Measurements from ENCODE around the gene SYT12.
"Not testable (repeated sequence)": the region's sequence is repeated elsewhere in the genome, so short reads cannot be mapped to it uniquely, and the experiment has no call there.

Gene SYT12

DNA sequence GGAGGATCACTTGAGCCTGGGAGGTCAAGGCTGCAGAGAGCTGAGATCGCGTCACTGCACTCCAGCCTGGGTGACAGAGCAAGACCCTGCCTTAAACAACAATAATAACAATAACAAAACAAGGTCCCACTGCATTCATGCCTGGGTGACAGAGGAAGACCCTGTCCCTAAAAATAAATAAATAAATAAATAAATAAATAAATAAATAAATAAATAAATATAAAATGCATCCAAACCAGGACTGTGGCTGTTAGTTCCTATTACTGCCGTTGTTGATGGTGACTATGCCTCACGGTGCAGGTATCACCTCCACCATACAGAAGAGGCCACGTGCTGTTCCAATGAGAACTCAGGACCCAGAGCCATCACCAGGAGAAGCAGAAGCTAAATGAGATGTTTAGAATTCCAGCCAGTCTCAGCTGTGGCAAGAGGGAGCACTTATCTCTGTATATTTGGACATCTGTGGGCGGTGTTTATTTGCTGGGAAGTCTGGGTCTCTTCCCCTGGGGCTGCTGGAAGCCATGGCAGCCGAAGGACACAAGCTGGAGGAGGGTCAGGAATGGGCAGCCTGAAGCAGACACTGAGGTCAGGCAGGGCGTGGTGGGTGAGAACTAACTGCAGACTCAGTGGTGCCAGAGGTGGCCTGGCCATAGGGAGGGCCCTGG lies 26.2 kb upstream of the SYT12 start:
- DNase-seq (ENCODE audit: low read depth) = no peak

DNA sequence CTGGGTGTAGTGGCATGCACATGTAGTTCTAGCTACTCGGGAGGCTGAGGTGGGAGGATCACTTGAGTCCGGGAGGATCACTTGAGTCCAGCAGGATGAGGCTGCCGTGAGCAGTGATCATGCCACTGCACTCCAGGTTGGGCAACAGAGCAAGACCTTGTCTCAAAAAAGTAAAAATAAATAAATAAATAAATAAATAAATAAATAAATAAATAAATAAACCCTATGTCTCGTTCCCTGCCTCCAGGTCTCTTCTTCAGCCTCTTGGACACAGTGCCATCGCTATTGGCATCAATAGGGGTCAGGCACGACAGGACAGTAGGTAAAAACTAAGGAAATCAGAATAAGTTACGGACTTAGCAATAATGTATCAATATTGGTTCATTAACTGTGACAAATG lies 23.4 kb upstream of the SYT12 start:
- no peak for DNase-seq (ENCODE audit: low read depth)

- no peak for DNase-seq (ENCODE audit: low read depth)
Observed at GRCh38 chr11:67001332-67001731, 21.6 kb upstream of the SYT12 start.

GRCh38 chr11:67002297-67002913 lies 20.5 kb upstream of the SYT12 start:
- DNase-seq (ENCODE audit: low read depth) = no peak

- no peak for DNase-seq (ENCODE audit: low read depth)
Observed at GRCh38 chr11:67002921-67003411, 20.0 kb upstream of the SYT12 start.

- not testable (repeated sequence) for DNase-seq (ENCODE audit: low read depth)
Observed at GRCh38 chr11:67005200-67005599, 17.7 kb upstream of the SYT12 start.

DNA sequence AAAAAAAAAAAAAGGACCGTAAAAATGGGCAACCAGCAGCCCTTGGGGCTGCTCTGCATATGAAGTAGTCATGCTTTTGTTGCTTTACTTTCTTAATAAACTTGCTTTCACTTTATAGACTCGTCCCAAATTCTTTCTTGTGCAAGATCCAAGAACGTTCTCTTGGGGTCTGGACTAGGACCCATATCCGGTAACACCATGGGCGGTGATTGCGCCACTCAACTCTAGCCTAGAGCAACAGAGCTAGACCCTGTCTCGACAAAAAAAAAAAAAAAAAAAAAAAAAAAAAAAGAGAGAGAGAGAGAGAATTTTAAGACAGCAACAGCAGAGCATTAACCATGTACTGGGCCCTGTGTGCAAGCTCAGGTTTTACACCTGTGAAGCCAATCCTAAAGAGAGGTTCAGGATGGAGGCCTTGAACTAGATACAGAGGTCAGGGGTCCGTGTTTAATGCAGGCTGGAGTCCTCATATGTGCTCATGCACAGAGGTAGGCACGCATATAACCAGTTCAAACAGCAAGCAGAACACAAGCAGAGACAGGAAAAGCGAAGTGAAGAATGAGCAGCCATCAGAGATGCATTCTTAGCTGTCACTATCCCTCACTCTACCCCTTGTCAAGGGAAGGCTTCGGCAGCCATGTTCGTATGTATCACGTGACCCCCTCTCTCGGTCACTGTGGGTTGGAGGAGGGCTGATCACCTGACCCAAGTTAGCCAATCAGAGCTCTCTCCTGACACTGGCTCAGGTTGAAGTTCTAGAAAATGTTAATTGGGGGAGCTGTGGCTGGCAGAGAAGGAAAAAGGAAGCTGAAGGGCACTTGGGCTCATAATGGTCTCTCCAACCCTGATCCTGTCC lies 16.7 kb upstream of the SYT12 start:
- DNase-seq (ENCODE audit: low read depth) = no peak

DNA sequence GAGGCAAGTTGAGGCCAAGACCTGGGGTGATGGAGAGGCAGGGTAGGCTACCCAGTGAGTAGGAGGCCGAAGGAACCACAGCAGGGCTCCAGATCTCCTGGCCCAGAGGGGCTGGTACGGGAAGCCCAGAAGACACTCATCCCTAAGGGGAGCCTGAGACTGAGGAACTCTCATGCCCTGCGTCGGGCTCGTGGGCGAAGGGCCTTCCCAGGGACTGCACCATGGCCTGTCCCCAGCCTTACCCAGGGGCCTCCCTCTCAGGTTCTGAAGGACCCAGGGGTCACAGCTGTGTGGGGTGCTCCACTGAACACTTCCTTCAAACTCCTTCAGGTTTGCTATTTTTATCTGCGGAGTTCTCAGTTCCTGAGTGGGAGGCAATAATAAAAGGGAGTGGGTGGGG lies 15.8 kb upstream of the SYT12 start:
- DNase-seq (ENCODE audit: low read depth) = no peak

- DNase-seq (ENCODE audit: low read depth) = no peak
Observed at GRCh38 chr11:67010296-67010905, 12.5 kb upstream of the SYT12 start.

DNA sequence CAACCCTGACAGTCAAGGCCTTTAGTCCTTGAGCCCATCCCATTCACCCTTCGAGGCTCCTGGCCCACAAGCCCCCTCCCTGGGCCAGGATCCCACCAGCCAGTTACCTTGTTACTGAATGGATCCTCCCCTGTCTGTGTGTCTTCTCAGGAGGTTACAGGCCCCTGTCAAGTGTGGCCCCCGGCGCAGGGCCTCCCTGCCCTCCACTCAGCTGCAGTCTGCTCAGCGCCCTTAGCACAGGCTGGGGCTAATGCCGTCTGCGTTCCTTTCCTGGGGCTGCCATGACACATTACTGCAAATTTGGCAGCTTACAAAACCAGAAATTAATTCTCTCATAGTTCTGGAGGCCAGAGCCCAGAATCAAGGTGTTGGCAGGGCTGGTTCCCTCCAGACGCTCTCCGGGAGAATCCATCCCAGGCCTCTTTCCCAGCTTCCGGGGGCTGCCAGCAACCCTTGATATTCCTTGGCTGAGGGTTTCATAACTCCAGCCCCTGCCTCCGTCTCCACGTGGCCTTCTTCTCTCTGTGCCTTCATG lies 9.4 kb upstream of the SYT12 start:
- DNase-seq (ENCODE audit: low read depth) = no peak

- DNase-seq (ENCODE audit: low read depth) = no peak
Observed at GRCh38 chr11:67014343-67014742, 8.6 kb upstream of the SYT12 start.

- no peak for DNase-seq (ENCODE audit: low read depth)
Observed at GRCh38 chr11:67015048-67015447, 7.9 kb upstream of the SYT12 start.

DNA sequence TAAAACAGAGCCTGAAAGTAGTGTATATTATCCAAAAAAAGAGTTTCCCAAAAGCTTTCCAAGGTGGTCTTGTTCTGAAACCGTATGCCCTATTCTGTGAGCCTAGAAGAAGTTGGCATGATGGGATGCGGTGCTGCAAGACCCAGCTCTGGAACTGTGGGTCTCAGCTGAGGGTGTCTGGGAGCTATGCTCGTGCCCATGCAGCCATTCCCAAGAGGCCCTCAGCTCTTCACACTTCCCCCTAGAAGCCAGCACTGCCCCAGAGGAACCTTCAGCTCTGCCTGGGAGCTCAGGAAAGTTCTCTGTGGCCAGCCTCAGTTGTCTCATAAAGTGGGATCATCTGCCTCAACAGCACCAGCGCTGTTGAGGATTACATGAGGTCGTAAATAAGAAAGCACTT lies 6.4 kb upstream of the SYT12 start:
- no peak for DNase-seq (ENCODE audit: low read depth)

DNA sequence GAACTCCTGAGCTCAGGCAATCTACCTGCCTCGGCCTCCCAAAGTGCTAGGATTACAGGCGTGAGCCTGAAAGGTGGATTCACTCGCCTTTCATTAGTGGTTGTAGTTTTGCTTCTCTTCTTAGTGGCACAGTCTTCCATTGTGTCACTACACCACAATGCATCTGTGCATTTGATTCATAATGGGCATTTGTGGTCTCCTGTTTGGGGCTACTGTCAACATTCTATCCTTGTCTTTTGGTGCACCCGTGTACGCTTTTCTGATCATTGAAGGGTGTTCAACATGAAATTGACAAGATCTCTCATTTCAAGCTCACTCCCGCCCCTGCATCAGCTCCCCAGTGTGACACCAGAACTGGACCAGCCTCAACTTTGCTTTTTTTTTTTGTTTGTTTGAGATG lies 2.0 kb upstream of the SYT12 start:
- no peak for DNase-seq (ENCODE audit: low read depth)

- DNase-seq (ENCODE audit: low read depth) = no peak
Observed at GRCh38 chr11:67022341-67022933, 497 bp upstream of the SYT12 start.

DNA sequence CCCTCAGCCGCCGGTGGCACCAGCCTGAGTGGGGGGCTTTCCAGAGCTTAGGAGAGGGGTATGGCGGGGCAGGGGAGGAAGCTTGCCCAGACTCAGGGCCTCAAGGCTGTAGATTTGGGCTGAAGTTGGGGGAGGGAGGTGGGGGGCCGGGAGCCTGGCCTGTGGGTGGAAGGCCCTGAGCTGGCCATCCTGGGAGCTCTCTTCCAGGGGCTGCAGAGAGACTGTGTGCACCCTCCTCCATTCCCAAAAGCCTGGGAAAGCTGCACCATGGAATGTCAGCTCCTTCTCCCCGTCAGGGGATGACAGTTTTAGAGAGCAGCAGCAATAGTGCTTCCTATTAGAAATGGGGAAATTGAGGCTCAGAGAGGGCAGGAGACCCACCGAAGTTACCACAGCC lies 1.0 kb downstream of the SYT12 start:
- DNase-seq (ENCODE audit: low read depth) = no peak

DNA sequence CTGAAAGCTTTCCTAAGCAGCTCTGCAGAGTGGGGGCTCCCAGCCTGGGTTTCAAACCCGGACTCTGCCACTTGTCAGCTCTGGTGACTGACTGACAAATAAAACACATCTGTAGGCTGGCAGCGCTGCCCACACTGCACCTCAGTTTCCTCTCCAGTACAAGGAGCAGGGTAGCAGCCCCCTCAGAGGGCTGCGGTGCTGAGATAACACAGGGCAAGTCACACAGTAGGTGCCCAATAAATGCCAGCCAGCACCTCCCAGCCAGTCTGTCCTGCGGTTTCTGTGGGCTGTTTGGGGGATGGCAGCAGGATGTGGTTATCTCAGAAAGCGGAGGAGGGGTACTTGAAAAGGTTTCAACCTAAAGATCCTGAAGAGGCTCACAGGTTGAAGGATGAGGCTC lies 1.5 kb downstream of the SYT12 start:
- DNase-seq (ENCODE audit: low read depth) = peak; percentile 14

DNA sequence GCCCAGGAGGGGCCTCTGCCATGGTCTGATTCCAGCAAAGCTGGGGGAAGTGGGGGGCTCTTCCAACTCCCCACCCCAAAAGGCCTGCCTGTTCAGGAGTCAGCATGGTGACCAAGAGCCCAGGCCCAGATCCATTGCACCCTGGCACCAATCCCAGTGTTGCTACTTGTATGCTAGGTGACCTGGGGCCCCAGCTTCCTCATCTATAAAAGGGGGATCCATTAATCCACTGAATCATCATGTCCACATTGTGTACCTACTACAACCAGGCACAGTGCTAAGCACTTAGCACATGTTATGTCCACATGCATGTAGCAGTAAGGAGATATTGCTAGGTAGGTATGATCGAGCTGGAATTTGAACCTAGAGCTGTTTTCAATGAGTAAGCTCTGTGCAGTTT lies 2.0 kb downstream of the SYT12 start:
- DNase-seq (ENCODE audit: low read depth) = no peak

DNA sequence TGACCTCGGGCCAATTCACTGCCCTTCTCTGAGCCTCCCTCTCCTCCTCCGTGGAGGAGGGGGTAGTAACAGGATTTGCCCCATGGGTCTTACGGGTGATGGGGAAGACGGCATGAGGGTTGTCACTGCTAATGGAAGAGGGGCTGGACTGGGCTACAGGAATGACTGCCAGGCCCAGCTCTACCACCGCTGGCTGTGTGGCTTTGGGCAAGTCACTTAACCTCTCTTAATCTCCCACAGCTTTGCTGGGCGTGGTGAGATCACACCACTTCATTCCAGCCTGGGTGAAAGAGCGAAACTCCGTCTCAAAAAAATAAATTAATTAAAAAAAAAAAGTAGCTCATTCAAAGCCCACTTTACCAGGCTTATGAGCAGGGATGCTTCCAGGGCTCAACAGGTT lies 2.8 kb downstream of the SYT12 start:
- DNase-seq (ENCODE audit: low read depth) = no peak

DNA sequence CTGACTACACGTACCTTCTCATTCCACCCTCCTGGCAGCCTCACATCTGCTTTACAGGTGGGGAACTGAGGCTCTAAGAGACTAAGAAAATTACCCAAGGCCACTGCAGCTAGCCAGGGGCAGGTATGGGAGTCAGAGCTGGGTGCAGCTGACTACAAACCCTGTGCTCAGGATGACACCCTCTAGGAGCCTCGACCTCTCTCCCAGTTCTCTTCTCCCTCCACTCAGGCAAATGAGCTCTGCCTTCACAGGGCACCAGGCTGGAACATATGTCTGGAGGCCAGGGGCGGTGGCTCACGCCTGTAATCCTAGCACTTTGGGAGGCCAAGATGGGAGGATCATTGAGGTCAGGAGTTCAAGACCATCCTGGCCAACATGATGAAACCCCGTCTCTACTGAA lies 4.0 kb downstream of the SYT12 start:
- no peak for DNase-seq (ENCODE audit: low read depth)

GRCh38 chr11:67027483-67027930 lies 4.6 kb downstream of the SYT12 start:
- DNase-seq (ENCODE audit: low read depth) = no peak

Measured in stimulated activated CD8-positive, alpha-beta memory T cell treated with anti-CD3 and anti-CD28 coated beads, Interleukin-15, amount 100 ng/mL, for 1 hour (primary cell).